ENCODE measurements around the gene CST7.

CST7 gene

GRCh38 chr20:24948939-24949679, at the start of gene CST7:
Gene CST7 (plus strand): TSS chr20:24949269. CDS start chr20:24949506, 237 bp downstream.
- H3K36me3 Mint-ChIP-seq (ENCODE audit: insufficient read depth): peaks cover 53% of the 10 kb centered on the region

GRCh38 chr20:24906806-24907205, 42.3 kb upstream of the CST7 start:
- ATAC-seq (replicated peaks; ENCODE audit: extremely low read depth, poor library complexity, severe bottlenecking) (no peak), DNase-seq (ENCODE audit: low spot score in 2 of 2) (no peak)
- peaks cover 5% of the 10 kb centered on the region for H3K9me3 Mint-ChIP-seq
- no peak overlapping the region for H3K27ac Mint-ChIP-seq (ENCODE audit: low read depth)
- H3K27me3 Mint-ChIP-seq: no peaks in the 10 kb centered on the region
- H3K4me3 Mint-ChIP-seq: no peak overlapping the region
- H3K36me3 Mint-ChIP-seq (ENCODE audit: insufficient read depth): no peaks in the 10 kb centered on the region
- no peaks in the 10 kb centered on the region for H3K4me1 Mint-ChIP-seq

More at GRCh38 chr20:24948939-24949679, at the start of gene CST7:
- peak within 1 kb of the TSS; percentile 99 for H3K4me3 Mint-ChIP-seq
- ATAC-seq (replicated peaks; ENCODE audit: extremely low read depth, poor library complexity, severe bottlenecking) (peak; percentile 84), DNase-seq (ENCODE audit: low spot score in 2 of 2) (peak; percentile 60 to 89)
- peaks cover 9% of the 10 kb centered on the region for H3K9me3 Mint-ChIP-seq
- peak within 1 kb of the TSS; percentile 96 for H3K27ac Mint-ChIP-seq (ENCODE audit: low read depth)
- H3K4me1 Mint-ChIP-seq: peaks cover 77% of the 10 kb centered on the region
- H3K27me3 Mint-ChIP-seq: no peaks in the 10 kb centered on the region

- Mint-ChIP-seq H3K4me3 (no peak overlapping the region), H3K4me1 (no peaks in the 10 kb centered on the region), H3K27me3 (no peaks in the 10 kb centered on the region), H3K9me3 (peaks cover 5% of the 10 kb centered on the region), H3K27ac (ENCODE audit: low read depth) (no peak overlapping the region), H3K36me3 (ENCODE audit: insufficient read depth) (no peaks in the 10 kb centered on the region)
- ATAC-seq (replicated peaks; ENCODE audit: extremely low read depth, poor library complexity, severe bottlenecking): no peak
- DNase-seq (ENCODE audit: low spot score in 2 of 2): no peak
Observed at GRCh38 chr20:24908642-24909041, 40.4 kb upstream of the CST7 start.

- Mint-ChIP-seq H3K4me3 (no peak overlapping the region), H3K36me3 (ENCODE audit: insufficient read depth) (no peaks in the 10 kb centered on the region), H3K27ac (ENCODE audit: low read depth) (no peak overlapping the region), H3K9me3 (peaks cover 5% of the 10 kb centered on the region), H3K27me3 (no peaks in the 10 kb centered on the region), H3K4me1 (no peaks in the 10 kb centered on the region)
- no peak for ATAC-seq (replicated peaks; ENCODE audit: extremely low read depth, poor library complexity, severe bottlenecking)
- DNase-seq (ENCODE audit: low spot score in 2 of 2): no peak
Observed at GRCh38 chr20:24909086-24909780, 39.8 kb upstream of the CST7 start.

GRCh38 chr20:24909861-24910260, 39.2 kb upstream of the CST7 start:
- DNase-seq (ENCODE audit: low spot score in 2 of 2) (no peak), ATAC-seq (replicated peaks; ENCODE audit: extremely low read depth, poor library complexity, severe bottlenecking) (no peak)
- Mint-ChIP-seq H3K9me3 (peaks cover 5% of the 10 kb centered on the region), H3K36me3 (ENCODE audit: insufficient read depth) (no peaks in the 10 kb centered on the region), H3K4me3 (no peak overlapping the region), H3K4me1 (no peaks in the 10 kb centered on the region), H3K27ac (ENCODE audit: low read depth) (no peak overlapping the region), H3K27me3 (no peaks in the 10 kb centered on the region)

GRCh38 chr20:24910461-24910860, 38.6 kb upstream of the CST7 start:
- no peak overlapping the region for H3K27ac Mint-ChIP-seq (ENCODE audit: low read depth)
- peaks cover 5% of the 10 kb centered on the region for H3K9me3 Mint-ChIP-seq
- H3K4me1 Mint-ChIP-seq: no peaks in the 10 kb centered on the region
- H3K4me3 Mint-ChIP-seq: no peak overlapping the region
- no peaks in the 10 kb centered on the region for H3K27me3 Mint-ChIP-seq
- DNase-seq (ENCODE audit: low spot score in 2 of 2) (no peak), ATAC-seq (replicated peaks; ENCODE audit: extremely low read depth, poor library complexity, severe bottlenecking) (no peak)
- no peaks in the 10 kb centered on the region for H3K36me3 Mint-ChIP-seq (ENCODE audit: insufficient read depth)

GRCh38 chr20:24911461-24911860, 37.6 kb upstream of the CST7 start:
- H3K27me3 Mint-ChIP-seq: no peaks in the 10 kb centered on the region
- no peak for DNase-seq (ENCODE audit: low spot score in 2 of 2)
- H3K9me3 Mint-ChIP-seq: peaks cover 5% of the 10 kb centered on the region
- no peak for ATAC-seq (replicated peaks; ENCODE audit: extremely low read depth, poor library complexity, severe bottlenecking)
- H3K4me3 Mint-ChIP-seq: no peak overlapping the region
- no peaks in the 10 kb centered on the region for H3K4me1 Mint-ChIP-seq
- no peaks in the 10 kb centered on the region for H3K36me3 Mint-ChIP-seq (ENCODE audit: insufficient read depth)
- no peak overlapping the region for H3K27ac Mint-ChIP-seq (ENCODE audit: low read depth)

GRCh38 chr20:24912397-24913075, 36.5 kb upstream of the CST7 start:
- DNase-seq (ENCODE audit: low spot score in 2 of 2) (no peak), ATAC-seq (replicated peaks; ENCODE audit: extremely low read depth, poor library complexity, severe bottlenecking) (no peak)
- Mint-ChIP-seq H3K27ac (ENCODE audit: low read depth) (no peak overlapping the region), H3K27me3 (no peaks in the 10 kb centered on the region), H3K4me1 (no peaks in the 10 kb centered on the region), H3K36me3 (ENCODE audit: insufficient read depth) (no peaks in the 10 kb centered on the region), H3K9me3 (peaks cover 5% of the 10 kb centered on the region), H3K4me3 (no peak overlapping the region)

GRCh38 chr20:24913076-24913628, 35.9 kb upstream of the CST7 start:
- H3K36me3 Mint-ChIP-seq (ENCODE audit: insufficient read depth): no peaks in the 10 kb centered on the region
- H3K4me1 Mint-ChIP-seq: no peaks in the 10 kb centered on the region
- H3K27me3 Mint-ChIP-seq: no peaks in the 10 kb centered on the region
- peaks cover 1% of the 10 kb centered on the region for H3K9me3 Mint-ChIP-seq
- DNase-seq (ENCODE audit: low spot score in 2 of 2) (no peak), ATAC-seq (replicated peaks; ENCODE audit: extremely low read depth, poor library complexity, severe bottlenecking) (no peak)
- no peak overlapping the region for H3K27ac Mint-ChIP-seq (ENCODE audit: low read depth)
- H3K4me3 Mint-ChIP-seq: no peak overlapping the region

- Mint-ChIP-seq H3K27me3 (no peaks in the 10 kb centered on the region), H3K4me3 (no peak overlapping the region), H3K36me3 (ENCODE audit: insufficient read depth) (no peaks in the 10 kb centered on the region), H3K9me3 (no peaks in the 10 kb centered on the region), H3K27ac (ENCODE audit: low read depth) (no peak overlapping the region), H3K4me1 (no peaks in the 10 kb centered on the region)
- DNase-seq (ENCODE audit: low spot score in 2 of 2): no peak
- no peak for ATAC-seq (replicated peaks; ENCODE audit: extremely low read depth, poor library complexity, severe bottlenecking)
Observed at GRCh38 chr20:24914388-24915241, 34.5 kb upstream of the CST7 start.

- Mint-ChIP-seq H3K27me3 (no peaks in the 10 kb centered on the region), H3K36me3 (ENCODE audit: insufficient read depth) (no peaks in the 10 kb centered on the region), H3K9me3 (no peaks in the 10 kb centered on the region), H3K27ac (ENCODE audit: low read depth) (no peak overlapping the region), H3K4me1 (no peaks in the 10 kb centered on the region), H3K4me3 (no peak overlapping the region)
- no peak for DNase-seq (ENCODE audit: low spot score in 2 of 2)
- ATAC-seq (replicated peaks; ENCODE audit: extremely low read depth, poor library complexity, severe bottlenecking): no peak
Observed at GRCh38 chr20:24915440-24915839, 33.6 kb upstream of the CST7 start.

- no peak overlapping the region for H3K4me3 Mint-ChIP-seq
- H3K36me3 Mint-ChIP-seq (ENCODE audit: insufficient read depth): no peaks in the 10 kb centered on the region
- no peaks in the 10 kb centered on the region for H3K9me3 Mint-ChIP-seq
- no peaks in the 10 kb centered on the region for H3K4me1 Mint-ChIP-seq
- no peak for ATAC-seq (replicated peaks; ENCODE audit: extremely low read depth, poor library complexity, severe bottlenecking)
- no peak overlapping the region for H3K27ac Mint-ChIP-seq (ENCODE audit: low read depth)
- DNase-seq (ENCODE audit: low spot score in 2 of 2): no peak
- H3K27me3 Mint-ChIP-seq: peaks cover under 1% of the 10 kb centered on the region
Observed at GRCh38 chr20:24915892-24916291, 33.2 kb upstream of the CST7 start.

Measured in central memory CD8-positive, alpha-beta T cell (primary cell).